H54 (cell line): ENCODE results near the gene ZNF750.

ENCODE experiments used
- DNase-seq: peaks from one replicate; pipeline ENCODE4 v3.0.0; 2011; ENCODE audit warnings: low spot score, mixed read lengths; ENCODE audit not compliant: insufficient read length
- FAIRE-seq: peaks from 3 replicates; lab custom pipeline; 2011; peaks lifted over from hg19 to GRCh38; lab: Jason Lieb, UNC
- POLR2A ChIP-seq: IDR thresholded peaks from 2 replicates; pipeline ENCODE4 v1.6.1; 2011; ENCODE audit warnings: low read depth, mild to moderate bottlenecking, low read length

The ZNF750 gene

DNA sequence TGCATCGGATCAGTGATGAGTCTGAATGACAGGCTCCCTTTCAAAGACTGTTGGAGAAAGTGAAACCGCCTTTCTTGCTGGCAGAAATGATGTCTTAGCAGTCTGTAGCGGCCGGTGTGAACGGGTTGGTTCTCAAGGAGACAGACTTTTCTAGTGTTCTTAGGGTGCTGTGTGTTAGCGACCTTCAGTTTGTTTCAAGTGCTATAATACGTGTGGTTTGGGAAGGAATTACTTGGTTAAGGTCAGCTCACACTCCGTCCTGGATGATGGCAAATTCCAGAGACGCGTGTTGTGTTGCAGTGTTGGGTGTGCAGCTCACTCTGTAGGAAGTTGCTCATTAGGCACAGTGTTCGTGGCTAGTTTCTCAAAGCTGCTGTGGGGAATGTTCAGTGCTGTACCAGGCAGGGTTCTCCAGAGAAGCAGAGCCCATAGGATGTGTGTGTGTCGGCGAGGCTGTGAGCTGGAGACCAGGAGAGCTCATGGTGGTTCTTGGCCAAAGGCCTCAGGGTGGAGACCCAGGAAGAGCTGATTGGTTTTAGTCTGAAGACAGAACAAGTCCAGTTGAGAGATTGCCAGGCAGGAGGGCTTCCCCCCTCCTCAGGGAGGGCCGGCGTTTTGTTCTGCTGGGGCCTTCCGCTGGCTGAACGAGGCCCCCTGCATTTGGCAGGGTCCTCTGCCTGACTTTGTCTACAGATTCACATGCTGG lies 37.6 kb downstream of the ZNF750 start:
- FAIRE-seq: no peak
- DNase-seq: no peak
- TF ChIP-seq POLR2A: no peak

DNA sequence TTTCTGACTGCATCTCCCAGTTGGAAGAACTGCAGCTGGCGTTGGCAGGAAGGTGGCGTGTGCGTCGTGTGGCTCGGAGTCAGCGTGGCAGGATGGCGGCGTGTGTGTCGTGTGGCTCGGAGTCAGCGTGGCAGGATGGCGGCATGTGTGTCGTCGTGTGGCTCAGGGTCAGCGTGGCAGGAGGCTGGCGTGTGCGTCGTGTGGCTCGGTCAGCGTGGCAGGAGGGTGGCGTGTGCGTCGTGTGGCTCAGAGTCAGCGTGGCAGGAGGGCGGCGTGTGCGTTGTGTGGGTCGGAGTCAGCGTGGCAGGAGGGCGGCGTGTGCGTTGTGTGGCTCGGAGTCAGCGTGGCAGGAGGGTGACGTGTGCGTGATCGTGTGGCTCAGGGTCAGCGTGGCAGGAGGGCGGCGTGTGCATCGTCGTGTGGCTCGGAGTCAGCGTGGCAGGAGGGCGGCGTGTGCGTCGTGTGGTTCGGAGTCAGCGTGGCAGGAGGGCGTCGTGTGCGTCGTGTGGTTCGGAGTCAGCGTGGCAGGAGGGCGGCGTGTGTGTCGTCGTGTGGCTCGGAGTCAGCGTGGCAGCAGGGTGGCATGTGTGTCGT lies 38.3 kb downstream of the ZNF750 start:
- FAIRE-seq (no peak), DNase-seq (no peak)
- no peak for TF ChIP-seq POLR2A

DNA sequence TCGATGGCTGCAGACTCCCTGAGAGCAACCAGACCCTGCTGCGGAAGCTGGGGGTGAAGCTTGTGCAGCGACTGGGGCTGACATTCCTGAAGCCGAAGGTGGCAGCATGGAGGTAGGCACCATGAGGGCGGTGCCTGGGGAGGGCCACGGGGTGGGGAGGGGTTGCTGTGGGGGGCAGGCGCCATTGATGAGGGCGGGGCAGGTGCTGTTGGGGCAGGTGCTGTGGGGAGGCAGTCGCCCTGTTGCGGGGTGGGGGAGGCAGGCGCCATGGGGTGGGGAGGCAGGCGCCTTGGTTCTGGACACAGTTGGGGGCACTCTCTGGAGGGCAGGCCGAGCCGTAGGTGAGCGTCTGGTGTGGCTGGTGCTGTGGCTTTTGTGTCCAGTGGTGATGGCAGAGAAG lies 38.9 kb downstream of the ZNF750 start:
- DNase-seq: no peak
- no peak for FAIRE-seq
- TF ChIP-seq POLR2A: no peak

DNA sequence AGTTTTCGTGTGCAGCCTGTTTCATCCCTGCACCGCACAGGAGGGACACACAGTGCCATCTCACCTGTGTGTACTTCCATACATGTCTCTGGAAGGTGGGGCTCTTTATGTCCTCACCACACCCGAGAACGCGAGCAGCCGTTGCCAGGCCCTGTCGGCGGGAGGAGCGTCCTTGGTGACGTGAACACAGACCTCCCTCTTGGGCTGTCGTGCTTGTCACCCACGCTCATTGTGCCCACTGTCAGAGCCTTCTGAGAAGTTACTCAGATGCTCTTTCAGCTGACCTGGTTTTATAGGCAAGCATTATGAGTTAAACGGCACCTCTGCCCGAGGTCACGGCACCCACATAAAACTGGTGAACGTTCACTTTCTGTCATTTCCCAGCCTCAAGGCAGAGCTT lies 40.2 kb downstream of the ZNF750 start:
- FAIRE-seq: no peak
- no peak for DNase-seq
- no peak for TF ChIP-seq POLR2A

DNA sequence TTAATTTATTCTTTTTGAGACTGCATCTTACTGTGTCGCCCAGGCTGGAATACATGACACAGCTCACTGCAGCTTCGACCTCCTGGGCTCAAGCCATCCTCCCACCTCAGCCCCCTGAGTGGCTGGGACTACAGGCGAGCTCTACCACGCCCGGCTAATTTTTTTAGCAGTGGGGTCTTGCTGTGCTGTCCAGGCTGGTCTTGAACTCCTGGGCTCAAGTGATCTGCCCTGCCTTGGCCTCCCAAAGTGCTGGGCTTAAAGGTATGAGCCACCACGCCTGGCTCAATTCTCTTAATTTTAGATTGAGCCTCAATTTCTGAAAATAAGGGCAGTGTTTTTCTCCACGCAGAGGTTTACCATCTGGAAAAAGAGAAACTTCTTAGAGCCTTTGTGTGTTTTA lies 41.1 kb downstream of the ZNF750 start:
- no peak for FAIRE-seq
- TF ChIP-seq POLR2A: no peak
- no peak for DNase-seq

DNA sequence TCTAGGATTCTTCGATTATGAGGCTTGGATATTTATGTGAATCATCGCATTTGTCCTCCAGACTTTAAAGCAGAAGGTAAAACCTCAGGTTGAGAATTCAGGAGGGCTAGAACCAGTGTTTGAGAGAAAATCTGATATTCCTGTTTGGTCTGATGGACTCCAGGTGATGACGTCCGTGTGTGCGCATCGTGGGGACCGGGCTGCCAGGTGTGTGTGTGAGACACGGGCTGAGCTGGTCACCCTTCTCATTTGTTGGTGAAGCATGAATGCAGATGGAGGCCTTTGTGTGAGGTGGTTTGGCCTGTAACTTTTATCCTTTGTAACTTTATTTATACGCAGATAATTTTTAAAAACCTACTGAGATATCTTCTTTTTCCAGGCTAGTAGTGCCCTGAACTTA lies 42.8 kb downstream of the ZNF750 start:
- no peak for TF ChIP-seq POLR2A
- FAIRE-seq (no peak), DNase-seq (no peak)

DNA sequence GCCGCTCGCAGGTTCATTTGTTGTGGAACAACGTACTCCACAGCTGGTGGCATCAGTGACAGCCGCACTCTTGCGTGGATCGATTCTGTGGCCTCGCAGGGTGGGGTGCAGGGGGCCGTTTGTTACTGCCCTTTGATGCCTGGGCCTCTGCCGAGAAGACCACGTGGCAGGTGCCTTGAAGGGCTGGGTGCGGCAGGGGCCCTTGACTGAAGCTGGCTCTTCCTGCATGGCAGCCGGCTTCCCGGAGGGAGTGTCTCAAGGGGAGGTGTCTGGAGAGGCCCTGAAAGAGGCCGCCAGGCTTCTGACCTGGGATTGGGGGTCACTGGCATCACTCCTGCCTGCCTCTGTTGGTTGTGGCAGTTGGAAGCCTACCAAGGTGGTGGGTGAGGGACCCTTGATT lies 44.2 kb downstream of the ZNF750 start:
- TF ChIP-seq POLR2A: no peak
- DNase-seq (no peak), FAIRE-seq (no peak)

DNA sequence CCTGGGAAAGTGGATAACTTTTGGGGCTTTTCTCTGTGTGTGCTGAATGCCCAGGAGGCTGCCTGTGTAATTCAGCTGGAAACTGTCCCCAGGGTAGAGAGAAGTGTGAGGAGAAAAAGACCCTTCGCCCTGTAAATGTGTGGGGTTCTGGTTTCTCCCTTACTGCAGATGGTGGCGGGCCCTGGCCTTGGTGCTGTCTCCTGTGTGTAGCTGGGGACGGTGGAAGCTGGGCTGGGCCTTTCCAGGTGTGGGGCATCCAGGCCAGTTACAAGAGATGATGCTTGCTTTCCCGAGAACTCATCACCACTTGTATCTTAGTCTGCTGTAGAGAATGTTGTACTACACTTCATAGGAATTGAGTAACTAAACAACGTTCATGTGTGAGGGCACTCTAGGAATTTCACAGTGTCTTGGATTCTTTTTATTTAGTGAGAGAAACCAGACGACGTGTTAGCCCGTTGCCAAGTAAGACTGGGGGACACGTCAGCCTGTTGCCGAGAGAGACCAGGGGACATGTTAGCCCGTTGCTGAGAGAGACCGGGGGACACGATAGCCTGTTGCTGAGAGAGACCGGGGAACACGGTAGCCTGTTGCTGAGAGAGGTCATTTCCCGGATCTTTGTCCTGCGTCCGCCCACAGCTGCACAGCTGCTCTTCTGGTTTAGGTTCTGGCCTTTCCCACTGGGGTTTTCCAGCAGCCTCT lies 44.9 kb downstream of the ZNF750 start:
- TF ChIP-seq POLR2A: no peak
- DNase-seq: no peak
- no peak for FAIRE-seq

DNA sequence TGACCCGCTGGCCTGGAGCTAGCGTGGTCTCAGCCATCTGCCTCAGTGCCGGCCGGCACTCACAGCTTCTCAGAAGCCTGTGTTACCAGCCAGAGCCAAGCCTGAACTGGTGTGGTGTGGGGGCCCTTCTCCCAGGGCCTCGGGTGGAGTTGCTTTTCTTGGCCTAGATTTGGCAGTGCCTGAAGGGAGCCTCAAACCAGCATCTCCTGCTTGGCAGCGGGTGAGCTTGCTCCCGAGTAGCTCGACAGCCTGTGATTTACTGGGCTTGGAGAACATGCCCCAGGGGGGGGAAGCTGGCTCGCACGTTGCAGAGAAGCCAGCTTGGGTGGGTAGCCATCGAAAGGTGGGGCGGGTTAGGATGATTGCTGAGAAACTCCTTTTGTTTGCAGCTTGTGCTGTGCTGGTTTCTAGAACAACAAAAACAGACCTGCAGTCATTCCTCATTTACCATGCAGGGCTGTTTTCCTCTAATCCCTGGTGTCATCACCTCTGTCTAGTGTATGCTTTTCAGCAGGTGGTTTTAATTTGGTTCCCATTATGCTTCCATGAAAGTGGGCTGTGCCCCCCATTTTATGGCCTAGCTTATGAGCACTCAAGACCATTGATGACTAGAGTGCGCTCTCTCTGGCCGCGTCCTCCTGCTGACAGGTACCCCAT lies 45.7 kb downstream of the ZNF750 start:
- no peak for DNase-seq
- FAIRE-seq: no peak
- TF ChIP-seq POLR2A: no peak

DNA sequence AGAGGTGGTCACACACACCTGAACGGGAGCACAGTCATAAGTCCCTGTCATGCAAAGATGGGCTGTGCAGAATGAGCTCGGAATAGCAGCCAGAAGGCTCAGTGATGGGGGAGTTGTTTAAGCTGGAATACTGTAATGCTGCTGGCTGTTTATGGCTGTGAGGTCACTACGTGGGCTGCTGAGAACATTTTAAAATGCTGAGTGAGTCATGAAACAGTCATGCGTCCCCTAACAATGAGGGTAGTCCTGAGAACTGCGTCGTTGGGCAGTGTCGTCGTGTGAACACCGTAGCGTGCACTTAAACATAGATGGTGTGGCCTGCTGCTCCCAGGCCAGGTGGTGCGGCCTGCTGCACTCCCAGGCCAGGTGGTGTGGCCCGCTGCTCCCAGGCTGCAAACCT lies 48.3 kb downstream of the ZNF750 start:
- FAIRE-seq (no peak), DNase-seq (peak; percentile 62)
- no peak for TF ChIP-seq POLR2A

DNA sequence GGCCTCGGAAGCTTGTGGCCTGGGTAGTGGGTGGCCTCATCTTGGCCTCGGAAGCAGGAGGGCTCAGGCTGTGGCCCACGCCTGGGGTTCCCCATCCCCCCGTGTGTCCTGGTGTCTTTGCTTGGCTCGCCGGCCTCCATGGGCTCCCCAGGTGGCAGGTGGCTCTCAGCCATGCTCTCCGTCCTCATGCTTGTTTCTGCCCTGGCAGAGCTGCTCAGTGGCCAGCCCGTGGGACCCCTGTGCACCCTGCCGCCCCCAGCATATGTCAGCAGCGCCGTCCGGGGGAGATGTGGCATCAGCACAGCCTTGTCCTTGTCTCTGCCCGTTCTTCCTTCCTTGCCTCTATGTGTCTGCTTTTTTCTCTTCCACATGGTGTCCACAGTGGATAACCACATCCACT lies 49.4 kb downstream of the ZNF750 start:
- DNase-seq (no peak), FAIRE-seq (no peak)
- no peak for TF ChIP-seq POLR2A

DNA sequence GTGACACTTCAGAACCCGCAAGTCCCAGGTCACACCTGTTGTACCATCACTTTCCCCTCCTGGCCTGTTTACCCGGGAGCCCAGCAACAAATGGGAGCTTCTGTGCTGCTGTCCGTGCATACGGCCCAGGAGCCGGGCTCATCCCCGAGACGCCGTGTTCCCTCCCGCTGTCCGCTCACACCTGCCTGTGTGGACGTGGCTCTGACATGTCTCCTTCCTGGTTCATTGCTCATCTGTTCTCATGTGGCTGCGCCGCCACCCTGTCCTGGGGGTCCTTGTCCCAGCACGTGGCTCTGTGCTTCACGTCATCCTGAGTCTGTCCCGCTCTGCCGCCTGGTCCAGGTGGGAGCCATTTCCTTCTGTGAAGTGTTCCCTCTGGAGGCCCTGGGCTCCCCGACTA lies 50.0 kb downstream of the ZNF750 start:
- FAIRE-seq: no peak
- no peak for TF ChIP-seq POLR2A

DNA sequence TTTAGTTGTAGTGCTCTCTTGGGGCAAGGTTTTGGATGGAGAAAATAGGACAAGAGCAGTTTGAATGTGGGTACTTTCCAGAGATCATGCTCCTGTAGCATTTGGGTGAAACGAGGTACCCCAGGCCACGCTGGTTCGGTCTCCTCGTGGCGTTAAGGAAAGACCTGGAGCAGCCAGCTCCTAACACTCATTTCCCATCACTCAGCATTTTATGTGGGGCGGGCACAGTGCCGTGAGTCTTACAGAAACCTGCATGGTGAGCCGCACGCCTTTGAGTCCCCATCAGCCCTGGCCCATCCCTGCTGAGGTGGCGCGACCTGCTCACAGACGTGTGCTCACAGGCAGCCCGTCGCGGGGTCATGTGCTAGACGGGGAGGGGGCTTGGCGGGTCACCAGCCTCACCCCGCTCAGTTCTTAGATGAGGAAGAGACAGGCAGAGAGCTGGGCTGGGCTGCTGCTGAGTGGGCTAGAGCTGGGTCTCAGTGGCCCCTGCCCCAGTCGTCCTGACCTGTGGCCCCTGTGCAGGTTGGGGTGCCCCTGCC lies 50.7 kb downstream of the ZNF750 start:
- no peak for TF ChIP-seq POLR2A
- no peak for FAIRE-seq

More for the DNA sequence above, 50.0 kb downstream of the ZNF750 start:
- no peak for DNase-seq

More for the DNA sequence above, 50.7 kb downstream of the ZNF750 start:
- no peak for DNase-seq
